Lung (tissue), 12 donors: Measurements from ENCODE around the gene SYT1. TPM values are rescaled to one million over a fixed set of nuclear protein-coding genes. Genes with fewer than 3 reads are reported as not detected.

ENCODE experiments used
- ATAC-seq: fragments of 200-7000 bp; cut with Tn5 transposase; one replicate; pipeline ENCODE4 v1.9.1; 2020; ENCODE audit warnings: moderate number of reproducible peaks; ENCODE audit not compliant: insufficient read depth, low FRiP score
- DNase-seq, 3 donors: peaks; one replicate each; pipeline ENCODE4 v3.0.0-alpha.2; 2013 to 2017
- H3K27ac ChIP-seq, 2 donors: one replicate each; pipeline ENCODE4 v1.5.1; 2013; ENCODE audit warnings: mild to moderate bottlenecking in 2 of 2, moderate library complexity in 2 of 2, control low read depth in 1 of 2, inconsistent platforms in 1 of 2, low read depth in 1 of 2, low read length in 1 of 2
- H3K27me3 ChIP-seq, 3 donors: one replicate each; pipeline ENCODE4 v1.5.1; 2013; ENCODE audit warnings: low read length in 2 of 3; ENCODE audit not compliant: control insufficient read depth in 3 of 3, insufficient read depth in 3 of 3
- H3K36me3 ChIP-seq, 4 donors: one replicate each; pipeline ENCODE4 v1.5.1; 2013; ENCODE audit warnings: low read length in 4 of 4, mild to moderate bottlenecking in 1 of 4, moderate library complexity in 1 of 4; ENCODE audit not compliant: control insufficient read depth in 4 of 4, insufficient read depth in 4 of 4
- H3K4me1 ChIP-seq, 5 donors: one replicate each; pipeline ENCODE4 v1.5.1; 2013; ENCODE audit warnings: low read length in 5 of 5, mild to moderate bottlenecking in 2 of 5, moderate library complexity in 1 of 5; ENCODE audit not compliant: control insufficient read depth in 5 of 5, insufficient read depth in 5 of 5
- H3K4me3 ChIP-seq: one replicate; pipeline ENCODE4 v1.5.1; 2013; ENCODE audit warnings: mild to moderate bottlenecking, control low read depth, moderate library complexity
- H3K9ac ChIP-seq, 2 donors: one replicate each; pipeline ENCODE4 v1.5.1; 2013; ENCODE audit warnings: low read length in 2 of 2, control low read depth in 1 of 2; ENCODE audit not compliant: insufficient read depth in 1 of 2
- H3K9me3 ChIP-seq, 4 donors: one replicate each; pipeline ENCODE4 v1.5.1; 2013; ENCODE audit warnings: low read length in 3 of 4, mild to moderate bottlenecking in 1 of 4, moderate library complexity in 1 of 4; ENCODE audit not compliant: control insufficient read depth in 4 of 4, insufficient read depth in 3 of 4
- CTCF ChIP-seq: IDR thresholded peaks from 2 replicates; pipeline ENCODE4 v1.5.1; 2012; ENCODE audit warnings: mild to moderate bottlenecking; ENCODE audit errors: control extremely low read depth, extremely low read depth
- WGBS, 2 donors: extraction: QIAGEN DNeasy Blood & Tissue Kit; methylation state at CpG; one replicate each; pipeline ENCODE4 v1.1.7; 2013; 5-methylcytosine and 5-hydroxymethylcytosine counted together
- polyA plus RNA-seq, 2 donors: library from polyadenylated mRNA; stranded (reverse); fragments of 200-250 nt; gene quantifications; one replicate each; pipeline ENCODE4 v1.2.1, GENCODE V29; 2013
- total RNA-seq, 2 donors: library from RNA; depleted of rRNA in 1 of 2; stranded (reverse); fragments of >200 nt in 1 of 2; gene quantifications; one replicate each; pipeline ENCODE4 v1.2.1, GENCODE V29; 2014 to 2021
- donor health status: control.
- donor health status: control.
- donor health status: Bipolar disorder and iron deficiency.
- donor health status: healthy.
- donor health status: DM: yes; HTN: yes; CAD: no.

The SYT1 gene
- total and polyA plus RNA-seq, 4 donors: 0.05 to 3.2 (median 0.46) TPM

GRCh38 chr12:79366374-79366773 is 501.8 kb downstream of the SYT1 start:
- no peaks in the 10 kb centered on the region for H3K27me3 ChIP-seq
- WGBS, 2 donors: 98% methylated on average over 2 of the region's 2 CpGs
- no peak overlapping the region for H3K27ac ChIP-seq
- H3K4me3 ChIP-seq: no peak overlapping the region
- ATAC-seq (no peak), DNase-seq (no peak)
- H3K4me1 ChIP-seq: peaks cover 0 to 4% (median 0%) of the 10 kb centered on the region in 5 donors
- TF ChIP-seq CTCF: no peak
- H3K9ac ChIP-seq: no peak overlapping the region
- H3K36me3 ChIP-seq: no peaks in the 10 kb centered on the region
- H3K9me3 ChIP-seq: no peaks in the 10 kb centered on the region

- no peaks in the 10 kb centered on the region for H3K9me3 ChIP-seq
- no peak overlapping the region for H3K9ac ChIP-seq
- DNase-seq (no peak), ATAC-seq (no peak)
- TF ChIP-seq CTCF: no peak
- no peaks in the 10 kb centered on the region for H3K36me3 ChIP-seq
- peaks cover 0 to 4% (median 0%) of the 10 kb centered on the region in 5 donors for H3K4me1 ChIP-seq
- 92 to 95% methylated on average over 3 of the region's 3 CpGs for WGBS, 2 donors
- no peaks in the 10 kb centered on the region for H3K27me3 ChIP-seq
- no peak overlapping the region for H3K4me3 ChIP-seq
- no peak overlapping the region for H3K27ac ChIP-seq
Observed at GRCh38 chr12:79367032-79367589, 502.5 kb downstream of the SYT1 start.

- no peak overlapping the region for H3K4me3 ChIP-seq
- no peak overlapping the region for H3K9ac ChIP-seq
- ATAC-seq: no peak
- H3K9me3 ChIP-seq: no peaks in the 10 kb centered on the region
- WGBS, 2 donors: 68 to 79% methylated on average over 2 of the region's 2 CpGs
- peaks cover 0 to 4% (median 0%) of the 10 kb centered on the region in 5 donors for H3K4me1 ChIP-seq
- DNase-seq: peak in 1 of 3 donors; percentile 28
- H3K36me3 ChIP-seq: no peaks in the 10 kb centered on the region
- no peak overlapping the region for H3K27ac ChIP-seq
- TF ChIP-seq CTCF: no peak
- no peaks in the 10 kb centered on the region for H3K27me3 ChIP-seq
Observed at GRCh38 chr12:79370021-79370420, 505.4 kb downstream of the SYT1 start.

- 80 to 89% methylated on average over 2 of the region's 2 CpGs for WGBS, 2 donors
- H3K27ac ChIP-seq: no peak overlapping the region
- ATAC-seq: no peak
- no peak for TF ChIP-seq CTCF
- peaks cover 0 to 4% (median 0%) of the 10 kb centered on the region in 5 donors for H3K4me1 ChIP-seq
- no peaks in the 10 kb centered on the region for H3K9me3 ChIP-seq
- H3K27me3 ChIP-seq: no peaks in the 10 kb centered on the region
- H3K9ac ChIP-seq: no peak overlapping the region
- no peaks in the 10 kb centered on the region for H3K36me3 ChIP-seq
- no peak overlapping the region for H3K4me3 ChIP-seq
- DNase-seq: no peak
Observed at GRCh38 chr12:79371226-79371625, 506.7 kb downstream of the SYT1 start.
